ENCODE measurements around the gene KRTAP6-1. TPM values are rescaled to one million over a fixed set of nuclear protein-coding genes. Genes with fewer than 3 reads are reported as not detected.

The KRTAP6-1 gene
- total RNA-seq, 1 donor from 2014 or later: not detected

GRCh38 chr21:30579346-30579745, 34.4 kb downstream of the KRTAP6-1 start:
- no peak for DNase-seq (ENCODE audit: low spot score)

DNA sequence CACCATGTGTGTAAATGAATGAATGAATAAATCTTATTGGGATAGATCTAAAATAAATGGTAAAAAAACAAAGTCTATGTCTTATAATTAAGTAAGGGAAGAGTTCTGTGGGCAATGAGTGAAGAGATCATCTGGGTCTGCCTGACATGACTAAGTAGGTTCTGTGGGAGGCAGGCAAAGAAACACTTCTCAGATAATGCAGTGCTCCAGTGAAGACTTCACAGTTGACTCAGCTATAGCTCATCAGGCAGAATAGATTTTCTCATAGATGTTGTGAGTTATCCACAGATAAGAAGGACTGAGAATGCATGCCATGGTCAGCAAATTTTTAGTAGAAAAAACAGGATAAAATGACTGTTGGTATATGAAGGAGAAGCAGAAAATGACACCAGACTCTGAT, 36.0 kb downstream of the KRTAP6-1 start:
- no peak for DNase-seq (ENCODE audit: low spot score)

- DNase-seq (ENCODE audit: low spot score): no peak
Measured at GRCh38 chr21:30567617-30568016, 46.1 kb downstream of the KRTAP6-1 start.

DNA sequence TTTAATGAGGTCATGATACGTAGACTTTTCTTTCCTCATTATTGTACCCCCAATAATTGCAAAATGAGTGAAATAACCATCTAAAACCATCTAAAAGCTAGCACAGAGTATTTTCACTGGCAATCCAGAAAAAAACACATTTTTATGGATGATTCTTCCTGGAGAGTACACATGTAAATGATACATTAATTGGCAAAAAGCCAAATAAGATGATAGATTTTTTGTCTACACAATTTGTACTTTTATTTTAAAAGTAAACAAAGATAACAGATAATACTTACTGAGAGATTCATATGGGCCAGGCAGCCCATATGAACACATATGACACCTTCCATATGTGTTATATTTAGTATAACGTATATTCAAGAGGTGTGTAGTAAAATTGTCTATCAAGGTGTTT, 50.1 kb downstream of the KRTAP6-1 start:
- DNase-seq (ENCODE audit: low spot score): no peak

Other genes with a start within 250 kb of the KRTAP6-1 start
- gene KRTAP13-2, start 241.7 kb downstream of the KRTAP6-1 start, total RNA-seq: not detected
- gene KRTAP13-1, start 217.9 kb downstream of the KRTAP6-1 start, total RNA-seq: not detected
- not detected for gene KRTAP13-3, start 188.0 kb downstream of the KRTAP6-1 start, total RNA-seq
- gene KRTAP13-4, start 183.7 kb downstream of the KRTAP6-1 start, total RNA-seq: not detected
- gene KRTAP15-1, start 173.7 kb downstream of the KRTAP6-1 start, total RNA-seq: not detected
- not detected for gene KRTAP19-1, start 133.6 kb downstream of the KRTAP6-1 start, total RNA-seq
- gene KRTAP19-2, start 126.5 kb downstream of the KRTAP6-1 start, total RNA-seq: not detected
- gene KRTAP19-3, start 121.9 kb downstream of the KRTAP6-1 start, total RNA-seq: not detected
- gene KRTAP19-4, start 116.8 kb downstream of the KRTAP6-1 start, total RNA-seq: not detected
- gene KRTAP19-5, start 111.8 kb downstream of the KRTAP6-1 start, total RNA-seq: not detected
- not detected for gene KRTAP19-6, start 72.1 kb downstream of the KRTAP6-1 start, total RNA-seq
- not detected for gene KRTAP19-7, start 52.6 kb downstream of the KRTAP6-1 start, total RNA-seq
- gene KRTAP22-2, start 23.5 kb downstream of the KRTAP6-1 start, total RNA-seq: not detected
- not detected for gene KRTAP6-3, start 21.5 kb downstream of the KRTAP6-1 start, total RNA-seq
- not detected for gene KRTAP6-2, start 15.0 kb downstream of the KRTAP6-1 start, total RNA-seq
- gene KRTAP22-1, start 12.8 kb downstream of the KRTAP6-1 start, total RNA-seq: not detected
- not detected for gene KRTAP20-1, start 2.5 kb upstream of the KRTAP6-1 start, total RNA-seq
- not detected for gene KRTAP20-4, start 6.7 kb upstream of the KRTAP6-1 start, total RNA-seq
- not detected for gene KRTAP20-2, start 21.3 kb upstream of the KRTAP6-1 start, total RNA-seq
- gene KRTAP20-3, start 28.9 kb upstream of the KRTAP6-1 start, total RNA-seq: not detected
- gene KRTAP21-3, start 104.8 kb upstream of the KRTAP6-1 start, total RNA-seq: not detected
- gene KRTAP21-2, start 133.3 kb upstream of the KRTAP6-1 start, total RNA-seq: not detected
- not detected for gene KRTAP21-1, start 141.5 kb upstream of the KRTAP6-1 start, total RNA-seq
- not detected for gene KRTAP8-1, start 199.3 kb upstream of the KRTAP6-1 start, total RNA-seq
- not detected for gene KRTAP7-1, start 215.8 kb upstream of the KRTAP6-1 start, total RNA-seq